ENCODE results near the gene ITGAV. TPM values are rescaled to one million over a fixed set of nuclear protein-coding genes. Genes with fewer than 3 reads are reported as not detected.

ITGAV gene
- total RNA-seq, 1 donor from 2014 or later = 8.5 TPM

DNA sequence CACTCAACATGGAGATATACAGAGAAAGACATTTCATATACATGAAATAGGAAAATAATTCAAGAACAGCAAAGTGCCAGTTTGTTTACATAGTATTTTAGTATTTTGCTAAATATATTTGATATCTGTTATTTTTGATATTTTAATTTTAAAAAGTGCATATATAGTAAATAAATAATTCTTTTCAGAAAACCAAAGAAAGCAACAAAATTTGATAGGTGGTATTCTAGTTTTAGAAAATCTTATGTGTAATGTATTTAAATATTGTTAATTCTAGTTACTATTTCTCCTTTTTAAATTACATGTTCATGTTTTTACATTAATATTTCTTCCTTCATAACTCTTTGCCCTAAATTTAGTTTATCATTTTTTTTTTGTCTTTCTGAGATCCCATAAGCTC, 69.5 kb downstream of the ITGAV start:
- intact Hi-C loops (cut with micrococcal nuclease) = no loop called here

- intact Hi-C loops (cut with micrococcal nuclease) = no loop called here
Measured at GRCh38 chr2:186664385-186665043, 74.7 kb downstream of the ITGAV start.

- intact Hi-C loops (cut with micrococcal nuclease) = no loop called here
Measured at GRCh38 chr2:186669146-186669545, 79.3 kb downstream of the ITGAV start.

DNA sequence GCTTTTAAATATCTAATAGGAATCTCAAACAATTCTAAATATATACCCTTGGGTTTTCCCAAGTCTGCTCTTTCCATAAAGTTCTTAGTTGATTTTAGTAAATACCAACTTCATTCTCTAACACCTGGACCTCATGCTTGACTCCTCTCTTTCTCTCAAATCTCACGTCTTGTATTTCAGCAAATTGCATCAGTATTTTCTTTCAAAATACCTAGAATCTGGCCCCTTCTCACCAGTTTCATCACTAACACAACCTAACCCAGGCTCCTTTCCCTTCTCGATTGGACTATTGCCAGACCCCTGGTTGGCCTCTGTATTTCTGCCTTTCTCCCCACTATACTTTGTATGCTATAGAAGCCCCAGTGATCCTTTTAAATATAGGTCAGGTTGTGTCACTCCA, 81.0 kb downstream of the ITGAV start:
- intact Hi-C loops (cut with micrococcal nuclease) = no loop called here

- intact Hi-C loops (cut with micrococcal nuclease) = no loop called here
Measured at GRCh38 chr2:186675380-186675779, 85.5 kb downstream of the ITGAV start.

DNA sequence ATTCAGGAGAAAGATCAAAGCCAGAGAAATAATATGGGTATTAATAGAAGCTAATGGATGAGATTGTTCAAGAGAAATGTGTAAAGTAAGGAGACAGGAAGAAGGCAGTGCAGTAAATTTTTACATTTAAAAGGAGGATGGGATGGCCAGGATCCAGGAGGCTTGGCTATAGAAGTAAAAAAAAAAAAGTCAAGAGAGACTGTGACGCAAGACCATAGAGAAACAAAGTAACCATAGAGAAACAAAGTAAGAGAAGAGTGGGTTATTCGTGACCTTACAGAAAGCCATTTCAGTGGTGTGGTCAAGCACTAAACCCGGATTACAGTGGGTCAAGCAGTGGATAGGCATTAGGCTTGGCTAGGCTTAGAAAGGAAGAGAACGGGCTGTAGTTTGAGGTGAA, 93.5 kb downstream of the ITGAV start:
- intact Hi-C loops (cut with micrococcal nuclease) = no loop called here

- intact Hi-C loops (cut with micrococcal nuclease) = no loop called here
Measured at GRCh38 chr2:186687807-186688211, 98.0 kb downstream of the ITGAV start.

- intact Hi-C loops (cut with micrococcal nuclease) = no loop called here
Measured at GRCh38 chr2:186688813-186689212, 99.0 kb downstream of the ITGAV start.

GRCh38 chr2:186690786-186691185, 100.9 kb downstream of the ITGAV start:
- intact Hi-C loops (cut with micrococcal nuclease) = no loop called here

- intact Hi-C loops (cut with micrococcal nuclease) = no loop called here
Measured at GRCh38 chr2:186691231-186691630, 101.4 kb downstream of the ITGAV start.

DNA sequence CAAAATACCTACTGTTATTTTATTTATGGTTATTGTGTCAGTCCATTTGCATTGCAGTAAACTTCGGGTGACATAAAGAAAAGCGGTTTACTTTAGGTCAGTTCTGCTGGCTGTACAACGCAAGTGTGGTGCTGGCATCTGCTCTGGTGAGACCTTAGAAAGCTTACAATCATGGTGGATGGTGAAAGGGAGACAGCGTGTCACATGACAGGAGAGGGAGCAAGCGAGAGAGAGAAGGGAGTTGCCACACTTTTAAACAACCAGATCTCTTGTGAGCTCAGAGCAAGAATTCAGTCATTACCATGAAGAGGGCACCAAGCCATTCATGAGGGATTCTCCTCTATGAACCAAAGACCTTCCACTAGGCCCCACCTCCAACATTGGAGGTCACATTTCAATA, 102.0 kb downstream of the ITGAV start:
- intact Hi-C loops (cut with micrococcal nuclease) = no loop called here

DNA sequence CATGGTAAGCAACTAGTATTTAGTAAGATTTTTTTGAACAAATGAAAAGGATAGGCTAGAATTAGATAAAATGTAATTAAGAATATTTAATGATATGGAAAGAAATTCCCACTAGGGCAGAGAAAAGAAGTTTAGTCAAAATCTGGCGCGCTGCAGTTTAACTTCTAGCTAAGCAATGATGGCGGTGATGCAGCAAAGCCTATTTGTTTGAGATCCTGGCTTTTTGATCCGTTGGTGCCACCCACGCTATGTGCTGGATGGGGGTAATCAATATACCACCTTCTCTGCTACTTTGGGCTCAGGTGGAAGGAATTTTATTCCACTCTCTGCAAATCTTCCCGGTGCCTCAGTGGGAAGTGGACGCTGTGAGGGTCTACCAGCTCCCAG, 103.6 kb downstream of the ITGAV start:
- intact Hi-C loops (cut with micrococcal nuclease) = no loop called here

DNA sequence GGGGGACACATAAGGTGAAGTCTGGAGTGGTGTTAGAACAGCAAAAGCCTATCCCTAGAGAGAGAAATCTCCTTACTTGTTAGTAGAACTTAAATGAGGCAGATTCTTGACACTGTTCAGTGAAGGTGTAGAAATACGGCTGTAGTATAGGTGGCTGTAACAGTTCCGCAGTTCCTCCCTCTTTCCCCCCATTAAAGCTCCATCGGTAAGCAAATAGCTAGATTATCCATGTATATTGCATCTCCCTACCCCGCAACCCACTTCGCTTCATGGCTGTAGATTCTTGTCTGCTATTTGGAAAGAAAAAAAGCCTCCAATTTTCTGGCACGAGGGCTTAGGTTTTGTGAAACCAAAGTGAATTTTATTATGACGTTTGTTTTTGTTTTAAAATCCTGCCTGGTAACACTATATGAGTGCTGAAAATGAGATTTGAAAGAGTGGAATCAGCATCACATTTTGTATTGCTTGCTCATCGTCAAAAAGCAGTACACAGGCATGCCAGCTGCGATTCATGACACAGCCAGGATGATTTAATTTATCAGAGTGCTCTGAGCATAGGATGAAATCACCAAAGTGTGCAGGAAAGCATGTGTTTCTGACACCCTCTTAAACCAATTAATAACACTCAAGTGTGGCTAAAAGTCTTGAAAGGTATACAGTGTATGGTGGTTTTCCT, 105.4 kb downstream of the ITGAV start:
- intact Hi-C loops (cut with micrococcal nuclease) = no loop called here

DNA sequence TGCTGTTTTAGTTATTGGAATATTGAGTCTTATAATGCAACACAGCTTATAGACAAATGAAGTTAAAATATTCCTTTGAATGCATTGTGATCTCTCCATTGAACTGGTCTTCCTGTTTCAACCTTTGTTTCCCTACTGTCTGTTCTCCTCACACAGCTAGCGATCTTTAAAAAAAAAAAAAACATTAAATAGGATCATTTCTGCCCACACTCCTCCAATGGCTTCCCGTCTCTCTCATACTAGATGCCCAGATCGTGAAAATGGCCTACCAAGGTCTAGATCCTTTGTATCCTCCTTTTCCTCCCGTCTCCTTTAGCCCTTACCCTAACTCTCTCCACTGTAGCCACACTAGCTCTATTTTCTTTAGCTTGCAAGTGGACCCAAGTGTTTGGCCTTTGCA, 106.4 kb downstream of the ITGAV start:
- intact Hi-C loops (cut with micrococcal nuclease) = no loop called here

- intact Hi-C loops (cut with micrococcal nuclease) = no loop called here
Measured at GRCh38 chr2:186696804-186697203, 106.9 kb downstream of the ITGAV start.

DNA sequence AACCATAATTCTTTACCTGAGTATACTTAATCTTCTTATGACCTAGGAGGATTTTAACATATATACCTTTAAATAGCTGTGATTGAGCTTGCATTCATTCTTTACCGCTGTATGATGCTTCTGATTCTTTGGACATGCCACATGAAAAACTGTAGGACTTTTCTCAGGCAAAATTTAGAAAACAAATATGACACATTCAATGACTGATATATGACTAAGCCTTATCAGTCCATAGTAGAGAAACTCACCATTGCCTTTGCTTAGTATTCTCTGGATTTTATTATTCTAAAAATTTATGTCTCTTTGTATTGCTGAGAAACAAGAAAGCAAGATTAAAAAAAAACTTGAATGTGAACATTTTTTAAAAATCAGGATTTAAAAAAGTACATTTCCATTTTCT, 107.7 kb downstream of the ITGAV start:
- intact Hi-C loops (cut with micrococcal nuclease) = no loop called here

- intact Hi-C loops (cut with micrococcal nuclease) = no loop called here
Measured at GRCh38 chr2:186699742-186700141, 109.9 kb downstream of the ITGAV start.

DNA sequence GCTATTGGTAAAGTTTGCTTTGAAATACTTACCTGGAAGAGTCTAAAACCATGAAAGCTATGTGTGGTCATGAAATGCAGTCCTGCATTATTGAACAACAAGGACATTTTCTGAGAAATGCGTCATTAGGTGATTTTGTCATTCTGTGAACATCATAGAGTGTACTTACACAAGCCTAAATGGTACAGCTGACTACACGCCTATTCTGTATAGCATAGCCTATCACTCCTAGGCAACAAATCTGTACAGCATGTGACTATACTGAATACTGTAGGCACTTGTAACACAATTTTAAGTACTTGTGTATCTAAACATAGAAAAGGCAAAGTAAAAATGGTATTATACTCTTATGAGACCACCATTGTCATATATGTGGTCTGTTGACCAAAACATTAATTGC, 112.2 kb downstream of the ITGAV start:
- intact Hi-C loops (cut with micrococcal nuclease) = no loop called here

GRCh38 chr2:186702501-186702900, 112.6 kb downstream of the ITGAV start:
- intact Hi-C loops (cut with micrococcal nuclease) = no loop called here

- intact Hi-C loops (cut with micrococcal nuclease) = no loop called here
Measured at GRCh38 chr2:186704897-186705296, 115.0 kb downstream of the ITGAV start.

- intact Hi-C loops (cut with micrococcal nuclease) = no loop called here
Measured at GRCh38 chr2:186709529-186710450, 119.9 kb downstream of the ITGAV start.

GRCh38 chr2:186713691-186714090, 123.8 kb downstream of the ITGAV start:
- intact Hi-C loops (cut with micrococcal nuclease) = no loop called here

Measured in T-helper 1 cell treated with Interleukin-12 subunit alpha and Interleukin-12 subunit beta and Interleukin-4 antibody, amounts not matched to agents 30 ng/mL and 1 ng/mL, for 36 hours (primary cell).